ELF-1 (cell line): Measurements from ENCODE around the gene RPN1.

Experiments
- DNase-seq: peaks from one replicate; pipeline ENCODE4 v3.0.0-alpha.2; 2016; ENCODE audit warnings: low read depth, low spot score

The RPN1 gene

GRCh38 chr3:128650096-128651050 lies at the start of gene RPN1:
RPN1 (minus strand) TSS chr3:128650818; CDS start chr3:128650800, 18 bp downstream.
- DNase-seq = peak; percentile 97

GRCh38 chr3:128698211-128699047 lies 47.8 kb upstream of the RPN1 start:
- DNase-seq = peak; percentile 61

GRCh38 chr3:128697341-128697740 lies 46.7 kb upstream of the RPN1 start:
- DNase-seq = no peak

GRCh38 chr3:128693696-128694095 lies 43.1 kb upstream of the RPN1 start:
- no peak for DNase-seq

- no peak for DNase-seq
Measured at GRCh38 chr3:128689060-128689459, 38.4 kb upstream of the RPN1 start.

- DNase-seq = no peak
Measured at GRCh38 chr3:128686465-128686864, 35.8 kb upstream of the RPN1 start.

- DNase-seq = no peak
Measured at GRCh38 chr3:128684986-128685726, 34.5 kb upstream of the RPN1 start.

GRCh38 chr3:128683957-128684356 lies 33.3 kb upstream of the RPN1 start:
- peak; percentile 28 for DNase-seq

GRCh38 chr3:128681369-128681829 lies 30.8 kb upstream of the RPN1 start:
- DNase-seq = no peak

GRCh38 chr3:128680603-128681368 lies 30.2 kb upstream of the RPN1 start:
- DNase-seq = peak; percentile 100

- peak; percentile 62 for DNase-seq
Measured at GRCh38 chr3:128679338-128679737, 28.7 kb upstream of the RPN1 start.

GRCh38 chr3:128675802-128676201 lies 25.2 kb upstream of the RPN1 start:
- DNase-seq = peak; percentile 74

GRCh38 chr3:128674161-128674784 lies 23.7 kb upstream of the RPN1 start:
- DNase-seq = no peak

- no peak for DNase-seq
Measured at GRCh38 chr3:128667641-128668040, 17.0 kb upstream of the RPN1 start.

GRCh38 chr3:128665362-128666021 lies 14.9 kb upstream of the RPN1 start:
- DNase-seq = peak; percentile 24

GRCh38 chr3:128663151-128663550 lies 12.5 kb upstream of the RPN1 start:
- DNase-seq = peak; percentile 85

- no peak for DNase-seq
Measured at GRCh38 chr3:128655531-128655930, 4.9 kb upstream of the RPN1 start.

GRCh38 chr3:128653993-128654805 lies 3.6 kb upstream of the RPN1 start:
- DNase-seq = peak; percentile 18
